ENCODE measurements around the gene TMEM248. TPM values are rescaled to one million over a fixed set of nuclear protein-coding genes. Genes with fewer than 3 reads are reported as not detected.
"Not testable (repeated sequence)": the region's sequence is repeated elsewhere in the genome, so short reads cannot be mapped to it uniquely, and the experiment has no call there.

Gene TMEM248
- 10 to 100 TPM; 75.7 to 79.4 (median 78.5) TPM for polyA plus RNA-seq (ENCODE audit: insufficient read length in 3 of 3)

GRCh38 chr7:66920769-66921395 lies at the start of gene TMEM248:
Gene TMEM248, plus strand, starts transcription at chr7:66921225. Its CDS starts 20,641 bp downstream, at chr7:66941866.
- peak; percentile 69 to 79 (median 71) for DNase-seq (ENCODE audit: low read depth in 3 of 3, low spot score in 2 of 3)

- DNase-seq (ENCODE audit: low read depth in 3 of 3, low spot score in 2 of 3): no peak
Observed at GRCh38 chr7:66873476-66873875, 47.5 kb upstream of the TMEM248 start.

- DNase-seq (ENCODE audit: low read depth in 3 of 3, low spot score in 2 of 3): no peak
Observed at GRCh38 chr7:66877577-66878300, 43.3 kb upstream of the TMEM248 start.

- DNase-seq (ENCODE audit: low read depth in 3 of 3, low spot score in 2 of 3): not testable (repeated sequence)
Observed at GRCh38 chr7:66878301-66878685, 42.7 kb upstream of the TMEM248 start.

GRCh38 chr7:66880053-66880452 lies 41.0 kb upstream of the TMEM248 start:
- DNase-seq (ENCODE audit: low read depth in 3 of 3, low spot score in 2 of 3): no peak

GRCh38 chr7:66880577-66880976 lies 40.4 kb upstream of the TMEM248 start:
- DNase-seq (ENCODE audit: low read depth in 3 of 3, low spot score in 2 of 3): not testable (repeated sequence)

GRCh38 chr7:66883716-66884115 lies 37.3 kb upstream of the TMEM248 start:
- no peak for DNase-seq (ENCODE audit: low read depth in 3 of 3, low spot score in 2 of 3)

GRCh38 chr7:66884556-66884955 lies 36.5 kb upstream of the TMEM248 start:
- DNase-seq (ENCODE audit: low read depth in 3 of 3, low spot score in 2 of 3): not testable (repeated sequence)

GRCh38 chr7:66886152-66886551 lies 34.9 kb upstream of the TMEM248 start:
- DNase-seq (ENCODE audit: low read depth in 3 of 3, low spot score in 2 of 3): no peak

GRCh38 chr7:66888223-66888622 lies 32.8 kb upstream of the TMEM248 start:
- DNase-seq (ENCODE audit: low read depth in 3 of 3, low spot score in 2 of 3): not testable (repeated sequence)

- DNase-seq (ENCODE audit: low read depth in 3 of 3, low spot score in 2 of 3): no peak
Observed at GRCh38 chr7:66894463-66895080, 26.5 kb upstream of the TMEM248 start.

- no peak for DNase-seq (ENCODE audit: low read depth in 3 of 3, low spot score in 2 of 3)
Observed at GRCh38 chr7:66896441-66896840, 24.6 kb upstream of the TMEM248 start.

GRCh38 chr7:66899552-66900280 lies 21.3 kb upstream of the TMEM248 start:
- DNase-seq (ENCODE audit: low read depth in 3 of 3, low spot score in 2 of 3): no peak

- no peak for DNase-seq (ENCODE audit: low read depth in 3 of 3, low spot score in 2 of 3)
Observed at GRCh38 chr7:66901941-66902843, 18.8 kb upstream of the TMEM248 start.

- DNase-seq (ENCODE audit: low read depth in 3 of 3, low spot score in 2 of 3): no peak
Observed at GRCh38 chr7:66902844-66903180, 18.2 kb upstream of the TMEM248 start.

- no peak for DNase-seq (ENCODE audit: low read depth in 3 of 3, low spot score in 2 of 3)
Observed at GRCh38 chr7:66903360-66904062, 17.5 kb upstream of the TMEM248 start.

GRCh38 chr7:66904063-66904593 lies 16.9 kb upstream of the TMEM248 start:
- DNase-seq (ENCODE audit: low read depth in 3 of 3, low spot score in 2 of 3): no peak

GRCh38 chr7:66905278-66905677 lies 15.7 kb upstream of the TMEM248 start:
- no peak for DNase-seq (ENCODE audit: low read depth in 3 of 3, low spot score in 2 of 3)

- no peak for DNase-seq (ENCODE audit: low read depth in 3 of 3, low spot score in 2 of 3)
Observed at GRCh38 chr7:66905689-66906088, 15.3 kb upstream of the TMEM248 start.

Data from right renal cortex interstitium (tissue), 3 donors.